Retina (tissue), 1 donor: ENCODE results near the gene TACR2.

Source experiments
- DNase-seq: peaks from one replicate; pipeline ENCODE4 v3.0.0-alpha.2; 2016

Gene TACR2

GRCh38 chr10:69416695-69417094, at the start of gene TACR2:
TACR2 (minus strand) TSS chr10:69416918; CDS start chr10:69416323, 595 bp downstream.
- no peak for DNase-seq

- DNase-seq, result no peak
These were observed 49.4 kb upstream of the TACR2 start for GRCh38 chr10:69466158-69466490.

GRCh38 chr10:69465457-69466157, 48.9 kb upstream of the TACR2 start:
- no peak for DNase-seq

GRCh38 chr10:69464801-69465401, 48.2 kb upstream of the TACR2 start:
- DNase-seq, result no peak

GRCh38 chr10:69464401-69464800, 47.7 kb upstream of the TACR2 start:
- DNase-seq, result no peak

- DNase-seq, result no peak
These were observed 47.2 kb upstream of the TACR2 start for GRCh38 chr10:69463886-69464285.

GRCh38 chr10:69461243-69462025, 44.7 kb upstream of the TACR2 start:
- DNase-seq, result no peak

GRCh38 chr10:69460576-69461242, 44.0 kb upstream of the TACR2 start:
- no peak for DNase-seq

GRCh38 chr10:69459893-69460575, 43.3 kb upstream of the TACR2 start:
- no peak for DNase-seq

- no peak for DNase-seq
These were observed 42.5 kb upstream of the TACR2 start for GRCh38 chr10:69459101-69459790.

- peak; percentile 69 for DNase-seq
These were observed 41.8 kb upstream of the TACR2 start for GRCh38 chr10:69458430-69459100.

GRCh38 chr10:69457771-69458237, 41.1 kb upstream of the TACR2 start:
- no peak for DNase-seq

- DNase-seq, result no peak
These were observed 40.4 kb upstream of the TACR2 start for GRCh38 chr10:69456880-69457693.

GRCh38 chr10:69455006-69455763, 38.5 kb upstream of the TACR2 start:
- DNase-seq, result no peak

- no peak for DNase-seq
These were observed 37.1 kb upstream of the TACR2 start for GRCh38 chr10:69453795-69454194.

- no peak for DNase-seq
These were observed 36.1 kb upstream of the TACR2 start for GRCh38 chr10:69452676-69453415.

GRCh38 chr10:69451784-69452251, 35.1 kb upstream of the TACR2 start:
- DNase-seq, result no peak

GRCh38 chr10:69451209-69451783, 34.6 kb upstream of the TACR2 start, which contains the start of gene TSPAN15:
TSPAN15 (plus strand) TSS chr10:69451465; CDS start chr10:69451595, 130 bp downstream.
- peak; percentile 83 for DNase-seq
